Measurements from ENCODE around the gene DBP.

DNA sequence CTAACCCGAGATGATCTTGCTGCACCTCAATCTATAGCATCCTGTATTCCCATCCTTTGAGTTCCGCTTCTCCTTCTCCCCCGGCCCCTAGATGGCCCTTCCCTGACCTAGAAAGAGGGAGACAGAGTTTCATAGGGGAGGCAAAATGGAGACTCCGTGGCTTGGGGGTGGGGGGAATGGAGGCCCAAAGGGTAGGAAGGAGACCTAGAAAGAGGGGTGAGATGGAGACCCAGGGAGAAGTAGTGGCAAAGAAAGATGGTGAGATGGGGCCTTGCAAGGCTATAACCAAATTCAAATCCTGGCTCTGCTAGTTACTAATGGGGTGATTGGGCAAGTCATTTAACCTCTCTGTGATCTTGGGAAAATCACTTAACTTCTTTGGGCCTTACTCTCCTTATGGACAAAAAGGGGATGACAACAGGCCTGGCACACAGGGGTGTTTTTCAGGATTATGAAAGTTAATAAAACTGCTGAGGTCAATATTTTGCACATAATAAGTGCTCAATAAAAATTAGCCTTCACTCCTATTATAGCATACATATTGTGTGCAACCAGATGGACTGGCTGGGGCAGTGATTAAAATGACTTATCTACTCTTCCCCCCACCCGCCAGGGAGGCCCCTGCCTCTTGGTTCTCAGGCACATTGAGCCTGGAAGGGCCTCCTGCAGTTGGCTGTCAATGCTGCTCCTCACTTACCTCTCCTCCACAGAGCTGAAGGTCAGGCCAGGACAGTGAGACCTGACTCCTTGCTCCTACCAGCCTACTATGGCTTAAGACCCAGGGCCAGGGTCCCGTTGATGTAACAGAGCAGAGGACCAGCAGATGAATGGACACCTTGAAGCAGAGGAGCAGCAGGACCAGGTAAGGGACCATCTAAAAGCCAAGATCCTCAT is 17.2 kb downstream of the DBP start:
- TF ChIP-seq, protein P1, sequence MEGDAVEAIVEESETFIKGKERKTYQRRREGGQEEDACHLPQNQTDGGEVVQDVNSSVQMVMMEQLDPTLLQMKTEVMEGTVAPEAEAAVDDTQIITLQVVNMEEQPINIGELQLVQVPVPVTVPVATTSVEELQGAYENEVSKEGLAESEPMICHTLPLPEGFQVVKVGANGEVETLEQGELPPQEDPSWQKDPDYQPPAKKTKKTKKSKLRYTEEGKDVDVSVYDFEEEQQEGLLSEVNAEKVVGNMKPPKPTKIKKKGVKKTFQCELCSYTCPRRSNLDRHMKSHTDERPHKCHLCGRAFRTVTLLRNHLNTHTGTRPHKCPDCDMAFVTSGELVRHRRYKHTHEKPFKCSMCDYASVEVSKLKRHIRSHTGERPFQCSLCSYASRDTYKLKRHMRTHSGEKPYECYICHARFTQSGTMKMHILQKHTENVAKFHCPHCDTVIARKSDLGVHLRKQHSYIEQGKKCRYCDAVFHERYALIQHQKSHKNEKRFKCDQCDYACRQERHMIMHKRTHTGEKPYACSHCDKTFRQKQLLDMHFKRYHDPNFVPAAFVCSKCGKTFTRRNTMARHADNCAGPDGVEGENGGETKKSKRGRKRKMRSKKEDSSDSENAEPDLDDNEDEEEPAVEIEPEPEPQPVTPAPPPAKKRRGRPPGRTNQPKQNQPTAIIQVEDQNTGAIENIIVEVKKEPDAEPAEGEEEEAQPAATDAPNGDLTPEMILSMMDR (IDR thresholded peaks at IDR 0.05 in 2 of 3, conservative IDR thresholded peaks at IDR 0.05 in 1 of 3; ENCODE audit: control insufficient read depth in 2 of 3, extremely low read depth in 1 of 3, insufficient read depth in 1 of 3, low read depth in 3 of 3, low read length in 3 of 3) = no peak
- TF ChIP-seq FOXM1 (IDR thresholded peaks at IDR 0.05; ENCODE audit: low read depth, low read length) = no peak
- TF ChIP-seq CBX5 (IDR thresholded peaks at IDR 0.05; ENCODE audit: low read depth) = no peak
- TF ChIP-seq POLR2AphosphoS5 (IDR thresholded peaks at IDR 0.05; ENCODE audit: low read length) = no peak
- TF ChIP-seq, protein P2, sequence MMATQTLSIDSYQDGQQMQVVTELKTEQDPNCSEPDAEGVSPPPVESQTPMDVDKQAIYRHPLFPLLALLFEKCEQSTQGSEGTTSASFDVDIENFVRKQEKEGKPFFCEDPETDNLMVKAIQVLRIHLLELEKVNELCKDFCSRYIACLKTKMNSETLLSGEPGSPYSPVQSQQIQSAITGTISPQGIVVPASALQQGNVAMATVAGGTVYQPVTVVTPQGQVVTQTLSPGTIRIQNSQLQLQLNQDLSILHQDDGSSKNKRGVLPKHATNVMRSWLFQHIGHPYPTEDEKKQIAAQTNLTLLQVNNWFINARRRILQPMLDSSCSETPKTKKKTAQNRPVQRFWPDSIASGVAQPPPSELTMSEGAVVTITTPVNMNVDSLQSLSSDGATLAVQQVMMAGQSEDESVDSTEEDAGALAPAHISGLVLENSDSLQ (IDR thresholded peaks at IDR 0.05) = no peak; the same call in 1 of the 2 replicates
- TF ChIP-seq NFYB (IDR thresholded peaks at IDR 0.05; ENCODE audit: insufficient read depth, low read depth, low read length) = 0 out of 2 replicates have a peak, but pooled peaks have one; percentile 2
- no peak for TF ChIP-seq RAD51 (IDR thresholded peaks at IDR 0.05)
- TF ChIP-seq NBN (IDR thresholded peaks at IDR 0.05) = no peak
